SK-N-MC (cell line): ENCODE results near the gene GRIA2.
"Not testable (repeated sequence)": the region's sequence is repeated elsewhere in the genome, so short reads cannot be mapped to it uniquely, and the experiment has no call there.

Experiments used
- DNase-seq: peaks from one replicate; pipeline ENCODE4 v3.0.0-alpha.2; 2011; ENCODE audit warnings: low read depth, low spot score
- H3K27ac ChIP-seq: fragments of 200-600 bp; sonication (generic); 2 replicates; pipeline ENCODE4 v1.5.1; 2016; ENCODE audit warnings: mixed run types
- H3K36me3 ChIP-seq: fragments of 200-600 bp; sonication (generic); 2 replicates; pipeline ENCODE4 v1.6.1; 2017; ENCODE audit warnings: antibody characterized with exemption, low read length, mixed read lengths; ENCODE audit not compliant: insufficient read depth
- H3K4me3 ChIP-seq: fragments of 200-600 bp; sonication (generic); 2 replicates; pipeline ENCODE4 v1.5.1; 2016
- H3K9ac ChIP-seq: fragments of 200-600 bp; sonication (generic); 2 replicates; pipeline ENCODE4 v1.8.0; 2017; ENCODE audit warnings: mixed run types, mixed read lengths; ENCODE audit not compliant: insufficient read length
- H3K9me3 ChIP-seq: fragments of 200-600 bp; sonication (generic); 2 replicates; pipeline ENCODE4 v1.6.1; 2017; ENCODE audit warnings: low read depth, mild to moderate bottlenecking, antibody characterized with exemption, low read length, moderate library complexity, mixed read lengths
- EZH2 ChIP-seq: fragments of 200-600 bp; sonication (generic); IDR thresholded peaks from one replicate; pipeline ENCODE4 v1.6.1; 2017; ENCODE audit warnings: antibody characterized with exemption
- FOXP2 ChIP-seq: optimal IDR thresholded peaks from 2 replicates; pipeline ENCODE3; 2011; ENCODE audit warnings: mild to moderate bottlenecking, moderate library complexity; ENCODE audit not compliant: insufficient read depth; ENCODE audit errors: extremely low read length, control extremely low read depth
- POLR2AphosphoS5 ChIP-seq: IDR thresholded peaks from 2 replicates; pipeline ENCODE4 v1.6.1; 2012; ENCODE audit warnings: mild to moderate bottlenecking, low read depth, low read length, borderline replicate concordance

The GRIA2 gene

DNA sequence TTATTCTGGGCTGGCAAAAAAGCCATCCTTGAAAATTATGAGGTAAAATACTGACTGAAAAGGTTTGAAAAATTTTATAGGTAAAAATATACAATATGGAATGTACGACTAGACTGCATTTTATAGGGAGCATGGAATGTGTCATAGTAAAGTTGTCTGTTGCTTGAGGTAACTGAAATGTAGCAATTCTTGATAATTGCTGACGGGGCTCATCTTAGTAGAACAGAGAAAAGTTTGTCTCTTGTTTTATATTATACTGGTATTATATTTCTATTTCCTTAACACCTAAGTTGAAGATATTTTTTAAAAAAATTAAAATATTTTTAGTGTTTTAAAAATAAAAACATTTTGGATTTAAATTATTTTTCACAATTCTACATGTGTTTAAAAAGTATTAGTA lies 11.0 kb downstream of the GRIA2 start:
- no peak overlapping the region for H3K4me3 ChIP-seq
- no peak overlapping the region for H3K27ac ChIP-seq
- no peak overlapping the region for H3K9ac ChIP-seq
- no peak for TF ChIP-seq FOXP2
- no peak for TF ChIP-seq EZH2
- TF ChIP-seq POLR2AphosphoS5 = no peak
- H3K36me3 ChIP-seq = no peaks in the 10 kb centered on the region
- DNase-seq = no peak
- H3K9me3 ChIP-seq = no peaks in the 10 kb centered on the region

DNA sequence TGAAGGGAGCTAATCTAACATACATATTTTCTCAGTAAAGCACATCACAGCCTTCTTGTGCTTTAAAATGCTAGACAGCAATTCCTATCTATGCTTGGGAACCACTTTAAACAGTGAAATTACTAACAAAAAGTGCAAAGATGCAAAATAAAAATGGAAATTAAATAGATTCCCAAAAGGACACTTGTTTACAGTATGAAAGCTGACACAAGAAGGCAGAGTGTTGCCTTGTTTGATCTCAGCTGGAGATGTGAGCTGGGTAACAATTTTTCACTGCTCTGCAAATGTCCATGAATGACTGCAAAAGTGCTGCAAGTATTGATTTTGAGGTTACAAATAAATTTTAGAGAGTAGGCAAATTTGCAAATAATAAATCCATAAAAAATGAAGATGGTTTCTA lies 22.3 kb downstream of the GRIA2 start:
- Histone ChIP-seq H3K4me3 (no peak overlapping the region), H3K9me3 (no peaks in the 10 kb centered on the region), H3K9ac (no peak overlapping the region), H3K27ac (no peak overlapping the region), H3K36me3 (no peaks in the 10 kb centered on the region)
- TF ChIP-seq POLR2AphosphoS5 (no peak), EZH2 (no peak), FOXP2 (no peak)
- DNase-seq = no peak

DNA sequence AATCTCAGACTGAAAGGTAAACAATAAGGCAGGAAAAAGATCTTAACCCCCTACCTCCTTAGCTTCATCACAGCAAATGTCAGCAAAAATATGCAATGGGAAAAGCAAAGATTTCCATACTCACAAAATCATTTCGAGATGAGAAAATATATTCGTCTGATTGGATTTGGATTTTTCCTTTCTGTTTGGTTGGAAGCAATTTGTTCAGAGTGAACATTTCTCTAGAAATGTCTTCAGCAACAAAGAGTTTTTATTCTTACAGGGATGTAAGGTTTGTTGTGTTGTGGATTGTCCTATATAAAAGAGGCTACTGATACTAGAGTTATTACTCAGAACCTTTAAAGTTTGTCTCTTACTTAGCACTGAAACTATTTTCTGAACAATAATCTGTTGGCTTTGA lies 23.8 kb downstream of the GRIA2 start:
- Histone ChIP-seq H3K36me3 (no peaks in the 10 kb centered on the region), H3K9me3 (no peaks in the 10 kb centered on the region), H3K4me3 (no peak overlapping the region), H3K27ac (no peak overlapping the region), H3K9ac (no peak overlapping the region)
- no peak for DNase-seq
- TF ChIP-seq POLR2AphosphoS5 (no peak), EZH2 (no peak), FOXP2 (no peak)

DNA sequence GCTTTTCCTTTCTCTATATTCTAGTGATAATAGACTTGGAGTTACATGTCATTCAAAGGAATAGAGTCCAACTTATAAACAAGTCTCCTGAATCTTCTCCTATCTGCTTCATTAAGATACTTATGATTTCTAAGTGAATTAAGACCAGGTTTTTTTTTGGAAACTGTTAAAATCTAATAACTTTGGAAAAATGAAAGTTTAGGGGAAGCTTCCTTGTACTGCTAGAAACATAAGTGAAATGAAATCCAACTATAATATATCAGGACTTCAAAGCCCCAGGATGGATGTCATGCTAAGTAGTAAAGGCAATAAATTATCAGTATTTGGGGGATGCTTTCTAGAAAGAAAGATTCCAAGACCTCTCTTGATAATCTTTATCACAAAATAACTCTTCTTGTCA lies 24.8 kb downstream of the GRIA2 start:
- H3K4me3 ChIP-seq = no peak overlapping the region
- TF ChIP-seq POLR2AphosphoS5 = no peak
- no peak for TF ChIP-seq EZH2
- TF ChIP-seq FOXP2 = no peak
- H3K9ac ChIP-seq = no peak overlapping the region
- H3K27ac ChIP-seq = no peak overlapping the region
- DNase-seq = no peak
- H3K36me3 ChIP-seq = no peaks in the 10 kb centered on the region
- H3K9me3 ChIP-seq = no peaks in the 10 kb centered on the region

- H3K27ac ChIP-seq = no peak overlapping the region
- TF ChIP-seq EZH2 (no peak), FOXP2 (no peak), POLR2AphosphoS5 (no peak)
- H3K9ac ChIP-seq = no peak overlapping the region
- H3K4me3 ChIP-seq = no peak overlapping the region
- H3K36me3 ChIP-seq = no peaks in the 10 kb centered on the region
- H3K9me3 ChIP-seq = no peaks in the 10 kb centered on the region
- DNase-seq = no peak
Observed at GRCh38 chr4:157246964-157247363, 26.4 kb downstream of the GRIA2 start.

DNA sequence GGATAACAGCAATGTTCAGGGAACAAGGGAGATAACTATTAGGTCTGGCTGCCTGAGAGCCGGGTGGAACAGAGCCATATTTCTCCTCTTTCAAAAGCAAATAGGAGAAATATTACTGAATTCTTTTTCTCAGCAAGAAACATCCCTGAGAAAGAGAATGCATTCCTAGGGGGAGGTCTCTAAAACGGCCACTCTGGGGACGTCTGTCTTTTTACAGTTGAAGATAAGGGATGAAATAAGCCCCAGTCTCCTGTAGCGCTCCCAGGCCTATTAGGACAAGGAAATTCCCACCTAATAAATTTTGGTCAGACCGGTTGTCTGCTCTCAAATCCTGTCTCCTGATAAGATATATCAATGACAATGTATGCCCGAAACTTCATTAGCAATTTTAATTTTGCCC lies 37.6 kb downstream of the GRIA2 start:
- not testable (repeated sequence) for H3K9me3 ChIP-seq, DNase-seq, H3K27ac ChIP-seq, H3K4me3 ChIP-seq, H3K36me3 ChIP-seq, H3K9ac ChIP-seq

DNA sequence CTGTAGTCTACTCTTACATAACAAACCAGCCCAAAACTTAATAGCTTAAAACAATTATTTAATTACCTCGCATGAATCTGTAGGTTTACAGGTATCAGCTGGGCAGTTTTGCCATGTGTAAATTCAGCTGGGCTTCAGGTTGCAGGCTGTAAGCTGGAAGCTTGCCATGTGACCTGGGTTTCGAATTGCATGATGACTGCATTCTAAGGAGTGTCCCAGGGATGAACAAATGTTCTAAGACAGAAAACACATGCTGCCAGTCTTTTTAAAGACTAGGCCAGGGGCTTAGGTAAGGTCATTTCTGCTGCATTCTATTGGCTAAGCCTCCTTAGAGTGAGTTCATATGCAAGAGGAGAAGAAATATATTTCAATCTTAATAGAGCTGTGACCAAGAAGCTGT lies 44.8 kb downstream of the GRIA2 start:
- TF ChIP-seq FOXP2 (no peak), EZH2 (no peak), POLR2AphosphoS5 (no peak)
- Histone ChIP-seq H3K9me3 (no peaks in the 10 kb centered on the region), H3K27ac (no peak overlapping the region), H3K36me3 (no peaks in the 10 kb centered on the region), H3K9ac (no peak overlapping the region), H3K4me3 (no peak overlapping the region)
- no peak for DNase-seq

GRCh38 chr4:157270108-157270507 lies 49.6 kb downstream of the GRIA2 start:
- no peak overlapping the region for H3K27ac ChIP-seq
- DNase-seq = no peak

GRCh38 chr4:157270552-157270951 lies 50.0 kb downstream of the GRIA2 start:
- TF ChIP-seq FOXP2 = no peak
- no peak for TF ChIP-seq POLR2AphosphoS5
- TF ChIP-seq EZH2 = no peak
- no peak for DNase-seq

More at GRCh38 chr4:157270108-157270507, 49.6 kb downstream of the GRIA2 start:
- no peaks in the 10 kb centered on the region for H3K9me3 ChIP-seq
- no peaks in the 10 kb centered on the region for H3K36me3 ChIP-seq
- no peak overlapping the region for H3K9ac ChIP-seq
- TF ChIP-seq FOXP2 = no peak
- H3K4me3 ChIP-seq = no peak overlapping the region

More at GRCh38 chr4:157270552-157270951, 50.0 kb downstream of the GRIA2 start:
- H3K9ac ChIP-seq = no peak overlapping the region
- no peaks in the 10 kb centered on the region for H3K36me3 ChIP-seq
- H3K4me3 ChIP-seq = no peak overlapping the region
- H3K27ac ChIP-seq = no peak overlapping the region
- no peaks in the 10 kb centered on the region for H3K9me3 ChIP-seq
